OCI-LY1 (cell line): ENCODE measurements around the gene AMPD3.

ENCODE experiments used
- CTCF ChIP-seq: fragments of 200-600 bp; sonication (generic), shearing (Covaris generic); IDR thresholded peaks from 2 replicates; pipeline ENCODE4 v1.5.1; 2017; ENCODE audit warnings: mild to moderate bottlenecking, antibody characterized with exemption, low read length, moderate library complexity, mixed read lengths
- EZH2 ChIP-seq: fragments of 200-600 bp; sonication (generic), shearing (Covaris generic); IDR thresholded peaks from 2 replicates; pipeline ENCODE4 v1.8.0; 2017; ENCODE audit warnings: borderline replicate concordance, mixed run types, mild to moderate bottlenecking, antibody characterized with exemption, low read length, moderate library complexity, mixed read lengths

GRCh38 chr11:10407749-10408685, 47.0 kb upstream of the AMPD3 start:
- TF ChIP-seq CTCF (no peak), EZH2 (no peak)
